GM21717 (cell line): ENCODE measurements around the gene CLEC18C.
"Not testable (repeated sequence)": the region's sequence is repeated elsewhere in the genome, so short reads cannot be mapped to it uniquely, and the experiment has no call there.

Experiments used
- ATAC-seq: cut with Tn5 transposase; IDR thresholded peaks from one replicate; pipeline ENCODE4 v1.9.1; 2021; ENCODE audit warnings: mild to moderate bottlenecking, moderate library complexity; ENCODE audit not compliant: unreplicated experiment

Gene CLEC18C

GRCh38 chr16:70158261-70158939, 15.2 kb upstream of the CLEC18C start:
- ATAC-seq: no peak

GRCh38 chr16:70159355-70160348, 13.9 kb upstream of the CLEC18C start:
- ATAC-seq: no peak

GRCh38 chr16:70160388-70160787, 13.2 kb upstream of the CLEC18C start:
- no peak for ATAC-seq

- no peak for ATAC-seq
Observed at GRCh38 chr16:70160821-70161220, 12.8 kb upstream of the CLEC18C start.

- no peak for ATAC-seq
Observed at GRCh38 chr16:70161350-70161749, 12.2 kb upstream of the CLEC18C start.

GRCh38 chr16:70162041-70162451, 11.5 kb upstream of the CLEC18C start:
- ATAC-seq: no peak

- ATAC-seq: no peak
Observed at GRCh38 chr16:70163596-70163995, 10.0 kb upstream of the CLEC18C start.

- not testable (repeated sequence) for ATAC-seq
Observed at GRCh38 chr16:70166688-70167087, 6.9 kb upstream of the CLEC18C start.

- ATAC-seq: not testable (repeated sequence)
Observed at GRCh38 chr16:70173916-70174315, 329 bp downstream of the CLEC18C start.

- ATAC-seq: not testable (repeated sequence)
Observed at GRCh38 chr16:70174387-70174932, 873 bp downstream of the CLEC18C start.

GRCh38 chr16:70187858-70188607, 14.4 kb downstream of the CLEC18C start:
- not testable (repeated sequence) for ATAC-seq

GRCh38 chr16:70188608-70188915, 15.0 kb downstream of the CLEC18C start:
- ATAC-seq: not testable (repeated sequence)

- ATAC-seq: not testable (repeated sequence)
Observed at GRCh38 chr16:70190574-70190973, 17.0 kb downstream of the CLEC18C start.

GRCh38 chr16:70196683-70197300, 23.2 kb downstream of the CLEC18C start:
- ATAC-seq: not testable (repeated sequence)

GRCh38 chr16:70197611-70198010, 24.0 kb downstream of the CLEC18C start:
- not testable (repeated sequence) for ATAC-seq

GRCh38 chr16:70198230-70198629, 24.6 kb downstream of the CLEC18C start:
- not testable (repeated sequence) for ATAC-seq

- ATAC-seq: not testable (repeated sequence)
Observed at GRCh38 chr16:70198666-70199065, 25.1 kb downstream of the CLEC18C start.

- ATAC-seq: not testable (repeated sequence)
Observed at GRCh38 chr16:70199170-70199569, 25.6 kb downstream of the CLEC18C start.

- ATAC-seq: not testable (repeated sequence)
Observed at GRCh38 chr16:70200063-70200462, 26.5 kb downstream of the CLEC18C start.

- ATAC-seq: not testable (repeated sequence)
Observed at GRCh38 chr16:70203508-70203907, 29.9 kb downstream of the CLEC18C start.
